Epithelial cell of prostate (primary cell): ENCODE measurements around the gene SUMO2.
"Not testable (repeated sequence)": the region's sequence is repeated elsewhere in the genome, so short reads cannot be mapped to it uniquely, and the experiment has no call there.

Source experiments
- DNase-seq: peaks from one replicate; pipeline ENCODE4 v3.0.0-alpha.2; 2011; ENCODE audit warnings: low read depth, low spot score
- H3K27ac ChIP-seq: fragments of 450-650 bp; 2 replicates; pipeline ENCODE4 v1.5.1; 2017; ENCODE audit warnings: mild to moderate bottlenecking

SUMO2 gene

DNA sequence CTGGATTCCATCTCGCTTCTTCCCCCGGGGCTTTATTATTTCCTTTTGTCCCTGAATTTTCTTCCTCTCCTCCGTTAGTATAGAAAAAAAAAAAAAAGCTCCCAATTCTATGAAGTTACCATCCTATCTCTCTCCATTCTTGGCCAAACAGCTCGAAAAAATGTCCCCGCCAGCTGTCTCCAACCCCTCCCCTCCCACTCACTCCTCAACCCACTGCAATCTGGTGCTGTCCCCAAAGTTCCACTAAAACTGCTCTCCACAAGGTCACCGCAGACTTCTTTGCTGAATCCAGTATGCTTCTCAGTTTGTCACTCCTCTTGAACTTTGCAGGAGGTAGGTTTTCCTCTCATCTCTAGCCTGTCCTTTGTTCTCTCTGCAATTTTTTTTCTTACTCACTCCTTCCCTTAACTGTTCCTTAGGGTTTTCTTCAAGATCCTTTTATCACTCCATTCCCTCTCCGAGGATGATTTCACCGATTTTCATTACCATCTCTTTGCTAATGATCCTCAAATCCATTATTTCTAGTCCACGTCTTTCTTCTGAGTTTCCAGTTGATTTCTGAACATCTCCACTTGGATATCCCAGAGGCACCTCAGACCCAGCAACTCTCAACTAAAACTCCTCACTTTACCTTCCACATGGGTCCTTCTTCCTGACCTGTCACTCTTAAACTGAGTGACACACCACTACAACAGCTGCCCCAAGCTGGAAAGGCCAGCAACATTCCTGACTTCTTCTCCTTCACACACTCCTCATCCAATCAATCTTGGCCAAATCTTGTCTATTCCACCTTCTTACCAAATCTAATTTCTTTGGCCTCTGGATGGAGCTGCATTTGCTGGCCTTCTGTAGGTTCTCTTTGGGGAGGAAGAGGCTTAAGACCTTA lies 1.5 kb upstream of the SUMO2 start:
- no peak overlapping the region for H3K27ac ChIP-seq

DNA sequence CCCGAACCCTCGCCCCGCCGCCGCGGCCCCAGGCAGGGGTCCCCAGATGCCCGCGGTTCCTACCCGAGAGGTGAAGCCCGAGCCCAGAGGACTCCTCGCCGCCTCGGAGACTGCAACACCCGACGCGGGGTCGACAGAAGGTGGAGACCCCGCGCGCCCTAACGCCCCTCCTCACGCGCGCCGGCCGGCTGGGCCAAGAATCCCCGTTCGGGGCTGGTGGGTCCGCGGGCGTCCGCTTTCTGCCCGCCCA lies 515 bp downstream of the SUMO2 start:
- peak overlapping the region; percentile 94 for H3K27ac ChIP-seq
- no peak for DNase-seq

More for the DNA sequence above, 1.5 kb upstream of the SUMO2 start:
- no peak for DNase-seq

DNA sequence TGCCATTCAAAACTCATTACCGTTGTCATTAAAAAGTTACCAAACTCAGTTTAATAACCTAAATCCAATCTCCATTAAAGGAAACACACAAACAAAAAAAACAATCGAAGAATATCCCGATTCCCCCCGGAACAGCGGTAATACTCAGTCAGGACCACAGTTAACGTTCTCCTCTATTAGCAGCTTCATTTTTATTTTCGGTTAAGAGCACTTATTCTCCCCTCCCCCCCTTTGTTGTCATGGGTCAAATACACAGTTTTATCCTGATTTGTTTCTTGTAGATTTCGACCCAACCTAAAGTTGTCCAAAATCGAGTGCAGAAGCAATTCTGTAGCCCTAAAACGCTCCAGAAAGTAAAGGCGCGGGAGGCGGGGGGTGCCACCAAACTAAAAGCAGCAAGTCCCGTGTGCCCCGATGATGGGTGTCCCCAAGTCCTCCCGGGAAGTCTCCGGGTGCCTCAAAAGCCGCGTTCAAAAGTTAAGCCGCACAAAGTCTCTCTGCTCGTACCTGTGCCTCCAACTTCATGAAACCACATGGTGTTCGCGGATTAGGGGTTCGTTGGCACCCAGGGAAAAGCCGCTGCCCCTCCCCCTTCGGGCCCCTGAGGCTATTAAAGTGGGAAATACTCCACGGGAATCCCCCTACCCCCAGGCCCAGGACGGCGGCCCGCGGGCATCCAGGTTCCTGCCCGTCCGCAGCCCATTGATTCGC lies 996 bp downstream of the SUMO2 start:
- H3K27ac ChIP-seq: peak overlapping the region; percentile 94
- DNase-seq: no peak

DNA sequence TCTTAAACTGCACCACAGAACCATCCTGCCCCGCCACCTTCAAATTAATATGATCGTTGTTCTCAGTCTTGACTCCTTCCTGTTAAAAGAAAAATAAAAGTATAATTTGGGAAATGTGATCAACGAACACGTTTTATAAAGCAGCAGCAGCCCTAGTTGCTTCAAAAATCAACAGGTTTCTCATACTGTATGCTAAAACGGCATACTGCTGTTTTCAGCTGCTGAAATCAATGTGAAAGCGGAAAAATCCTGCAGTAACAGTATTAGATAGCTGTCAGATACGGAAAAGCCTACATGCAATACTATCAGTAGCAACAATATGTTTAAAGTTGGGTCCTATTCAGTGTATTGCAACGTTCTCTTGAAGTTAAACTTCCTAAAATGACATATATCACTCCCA lies 1.6 kb downstream of the SUMO2 start:
- no peak overlapping the region for H3K27ac ChIP-seq
- DNase-seq: no peak

DNA sequence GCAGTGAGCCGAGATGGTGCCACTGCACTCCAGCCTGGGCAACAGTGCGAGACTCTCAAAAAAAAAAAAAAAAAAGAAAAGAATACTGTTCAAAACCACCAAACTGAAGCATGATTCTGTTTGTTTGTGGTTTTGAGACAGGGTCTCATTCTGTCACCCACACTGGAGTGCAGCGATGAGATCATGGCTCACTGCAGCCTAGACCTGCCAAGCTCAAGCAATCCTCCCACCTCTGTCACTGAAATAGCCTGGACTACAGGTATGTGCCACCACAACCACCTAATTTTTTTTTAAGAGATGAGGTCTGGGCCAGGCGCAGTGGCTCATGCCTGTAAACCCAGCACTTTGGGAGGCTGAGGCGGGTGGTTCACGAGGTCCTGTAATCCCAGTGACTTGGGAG lies 4.3 kb downstream of the SUMO2 start:
- DNase-seq: no peak
- no peak overlapping the region for H3K27ac ChIP-seq

DNA sequence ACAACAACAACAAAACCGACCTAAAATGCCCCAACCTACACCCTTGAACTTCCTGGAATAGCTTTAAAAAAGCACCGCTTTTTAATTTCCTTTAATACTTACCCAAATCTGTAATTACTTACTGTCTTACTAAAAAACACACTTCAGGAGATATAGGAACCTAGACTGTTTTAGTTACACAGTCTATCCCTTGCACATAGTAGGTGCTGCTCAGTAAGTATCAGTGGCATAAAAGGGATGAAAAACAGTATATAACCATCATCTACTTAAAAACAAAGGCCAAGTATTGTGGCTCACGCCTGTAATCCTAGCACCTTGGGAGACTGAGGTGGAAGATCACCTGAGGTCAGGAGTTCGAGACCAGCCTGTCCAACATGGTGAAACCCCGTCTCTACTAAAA lies 6.1 kb downstream of the SUMO2 start:
- no peak overlapping the region for H3K27ac ChIP-seq
- no peak for DNase-seq

DNA sequence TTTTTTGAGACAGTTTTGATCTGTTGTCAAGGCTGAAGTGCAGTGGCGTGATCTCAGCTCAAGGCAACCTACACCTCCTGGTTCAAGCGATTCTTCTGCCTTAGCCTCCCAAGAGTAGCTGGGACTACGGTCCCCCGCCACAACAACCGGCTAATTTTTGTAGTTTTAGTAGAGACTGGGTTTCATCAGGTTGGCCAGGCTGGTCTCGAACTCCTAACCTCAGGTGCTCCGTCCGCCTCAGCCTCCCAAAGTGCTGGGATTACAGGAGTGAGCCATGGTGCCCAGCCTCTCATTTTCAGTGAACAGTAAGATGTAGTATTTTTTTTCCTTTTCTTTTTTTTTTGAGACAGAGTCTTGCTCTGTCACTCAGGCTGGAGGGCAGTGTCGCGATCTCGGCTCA lies 7.8 kb downstream of the SUMO2 start:
- no peak for DNase-seq
- H3K27ac ChIP-seq: no peak overlapping the region

DNA sequence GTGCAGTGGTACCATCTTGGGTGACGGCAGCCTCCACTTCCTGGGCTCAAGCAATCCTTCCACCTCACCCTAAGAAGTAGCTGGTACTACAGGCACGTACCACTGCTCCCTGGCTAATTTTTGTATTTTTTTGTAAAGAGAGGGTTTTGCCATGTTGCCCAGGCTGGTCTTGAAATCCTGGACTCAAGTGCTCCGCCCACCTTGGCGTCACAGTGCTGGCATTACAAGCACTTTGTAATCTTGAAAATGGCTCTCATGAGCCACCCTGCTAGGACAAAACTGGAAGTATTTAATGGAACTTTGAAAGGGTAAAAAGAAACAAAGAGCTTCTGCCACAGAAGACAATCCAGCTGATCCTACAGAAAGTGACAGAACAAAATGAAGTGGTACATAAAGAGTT lies 9.2 kb downstream of the SUMO2 start:
- H3K27ac ChIP-seq: peak overlapping the region; percentile 2
- DNase-seq: no peak

DNA sequence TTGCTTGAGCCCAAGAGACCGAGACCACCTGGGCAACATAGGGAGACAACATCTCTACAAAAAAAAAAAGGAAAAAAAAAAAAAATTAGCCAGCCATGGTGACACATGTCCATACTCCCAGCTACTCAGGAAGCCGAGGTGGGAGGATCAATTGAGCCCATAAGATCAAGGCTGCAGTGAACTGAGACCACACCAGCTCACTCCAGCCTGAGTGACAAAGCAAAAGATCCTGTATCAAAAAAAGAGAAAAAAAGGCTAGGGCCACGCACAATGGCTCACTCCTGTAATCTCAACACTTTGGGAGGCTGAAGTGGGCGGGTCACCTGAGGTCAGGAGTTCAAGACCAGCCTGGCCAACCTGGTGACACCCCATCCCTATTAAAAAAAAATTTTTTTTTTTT lies 13.8 kb downstream of the SUMO2 start:
- no peak for DNase-seq
- H3K27ac ChIP-seq: no peak overlapping the region

DNA sequence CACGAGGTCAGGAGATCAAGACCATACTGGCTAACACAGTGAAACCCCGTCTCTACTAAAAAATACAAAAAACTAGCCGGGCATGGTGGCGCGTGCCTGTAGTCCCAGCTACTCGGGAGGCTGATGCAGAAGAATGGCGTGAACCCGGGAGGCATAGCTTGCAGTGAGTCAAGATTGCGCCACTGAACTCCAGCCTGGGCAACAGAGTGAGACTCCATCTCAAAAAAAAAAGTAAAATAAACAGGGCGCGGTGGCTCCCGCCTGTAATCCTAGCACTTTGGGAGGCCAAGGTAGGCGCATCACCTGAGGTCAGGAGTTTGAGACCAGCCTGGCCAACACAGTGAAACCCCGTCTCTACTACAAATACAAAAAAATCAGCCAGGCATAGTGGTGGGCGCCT lies 18.2 kb downstream of the SUMO2 start:
- not testable (repeated sequence) for DNase-seq

DNA sequence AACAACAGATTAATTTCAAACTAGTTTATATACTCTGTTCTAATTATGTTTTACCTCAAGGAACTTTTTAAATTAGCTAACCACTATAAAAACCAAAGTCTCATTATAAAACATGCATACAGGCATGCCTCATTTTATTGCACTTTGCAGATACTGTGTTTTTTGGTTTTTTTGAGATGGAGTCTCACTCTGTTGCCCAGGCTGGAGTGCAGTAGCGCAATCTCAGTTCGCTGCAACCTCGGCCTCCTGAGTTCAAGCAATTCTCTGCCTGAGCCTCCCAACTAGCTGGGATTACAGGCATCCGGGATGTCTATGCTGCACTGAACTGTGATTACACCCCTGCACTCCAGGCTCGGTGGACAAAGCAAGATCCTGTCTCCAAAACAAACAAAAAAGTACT lies 19.7 kb downstream of the SUMO2 start:
- no peak for DNase-seq
- no peak overlapping the region for H3K27ac ChIP-seq

More for the DNA sequence above, 18.2 kb downstream of the SUMO2 start:
- not testable (repeated sequence) for H3K27ac ChIP-seq

DNA sequence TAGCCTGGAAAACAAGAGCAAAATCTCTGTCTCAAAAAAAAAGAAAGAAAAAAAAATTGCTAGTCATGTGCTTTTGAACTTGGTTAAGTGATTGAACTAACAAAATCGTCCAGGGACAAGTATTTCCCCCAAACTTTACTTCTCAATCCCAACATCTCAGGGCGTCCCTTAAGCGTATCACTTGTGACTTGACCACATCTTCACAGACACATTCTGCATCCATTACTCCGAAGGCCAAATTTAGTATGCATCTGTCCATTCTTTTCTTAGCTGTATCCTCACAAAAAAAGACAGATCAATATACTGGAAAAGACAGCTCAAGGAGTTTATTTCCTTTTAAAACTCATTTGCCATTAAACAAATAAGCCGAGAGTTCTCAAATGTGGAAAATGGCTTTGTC lies 22.5 kb downstream of the SUMO2 start:
- H3K27ac ChIP-seq: peak overlapping the region; percentile 93
- DNase-seq: no peak

DNA sequence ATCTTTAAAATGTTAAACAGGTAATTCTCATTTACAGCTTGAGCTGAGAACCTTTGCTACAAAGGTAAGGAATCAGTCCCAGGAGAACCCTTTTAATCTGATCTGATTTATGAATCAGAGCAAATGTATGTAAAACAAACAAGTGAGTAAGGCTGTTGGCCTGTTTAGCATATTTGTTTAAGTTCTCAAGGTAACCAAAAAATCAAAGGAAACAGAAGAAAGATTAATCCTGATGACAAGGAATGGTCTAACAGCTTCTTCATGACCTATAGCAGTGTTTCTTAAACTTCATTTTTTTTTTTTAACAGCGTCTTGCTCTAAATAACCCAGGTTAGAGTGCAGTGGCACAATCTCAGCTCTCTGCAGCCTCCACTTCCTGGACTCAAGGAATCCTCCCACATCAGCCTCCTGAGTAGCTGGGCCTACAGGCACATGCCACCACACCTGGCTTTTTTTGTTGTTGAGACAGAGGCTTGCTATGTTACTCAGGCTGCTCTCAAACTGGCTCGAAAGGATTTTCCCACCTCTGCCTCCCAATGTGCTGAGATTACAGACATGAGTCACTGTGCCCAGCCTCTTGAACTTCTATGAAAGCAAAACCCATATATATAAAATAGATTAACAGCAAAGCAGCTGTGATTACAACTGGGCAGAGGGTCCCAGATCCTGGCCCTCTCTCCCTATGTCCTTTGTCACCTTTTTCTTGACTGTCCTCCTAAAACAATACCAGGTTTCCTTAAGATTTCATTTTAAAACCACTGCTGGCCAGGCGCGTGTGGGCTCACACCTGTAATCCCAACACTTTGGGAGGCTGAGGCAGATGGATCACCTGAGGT lies 23.3 kb downstream of the SUMO2 start:
- H3K27ac ChIP-seq: peak overlapping the region; percentile 93
- DNase-seq: peak; percentile 90

DNA sequence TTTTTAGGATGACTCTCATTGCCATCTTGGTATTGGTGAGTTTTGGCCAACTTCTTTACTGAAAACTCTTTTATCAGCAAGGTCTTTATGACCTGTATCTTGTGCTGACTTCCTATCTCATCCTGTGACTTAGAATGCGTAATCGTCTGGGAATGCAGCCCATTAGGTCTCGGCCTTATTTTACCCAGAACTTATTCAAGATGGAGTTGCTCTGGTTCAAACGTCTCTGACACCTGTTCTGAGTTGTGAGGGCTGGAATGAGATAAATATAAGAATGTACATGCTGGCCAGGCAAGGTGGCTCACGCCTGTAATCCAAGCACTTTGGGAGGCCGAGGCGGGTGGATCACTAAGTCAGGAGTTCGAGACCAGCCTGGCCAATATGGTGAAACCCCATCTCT lies 24.3 kb downstream of the SUMO2 start:
- H3K27ac ChIP-seq: peak overlapping the region; percentile 93
- DNase-seq: not testable (repeated sequence)

DNA sequence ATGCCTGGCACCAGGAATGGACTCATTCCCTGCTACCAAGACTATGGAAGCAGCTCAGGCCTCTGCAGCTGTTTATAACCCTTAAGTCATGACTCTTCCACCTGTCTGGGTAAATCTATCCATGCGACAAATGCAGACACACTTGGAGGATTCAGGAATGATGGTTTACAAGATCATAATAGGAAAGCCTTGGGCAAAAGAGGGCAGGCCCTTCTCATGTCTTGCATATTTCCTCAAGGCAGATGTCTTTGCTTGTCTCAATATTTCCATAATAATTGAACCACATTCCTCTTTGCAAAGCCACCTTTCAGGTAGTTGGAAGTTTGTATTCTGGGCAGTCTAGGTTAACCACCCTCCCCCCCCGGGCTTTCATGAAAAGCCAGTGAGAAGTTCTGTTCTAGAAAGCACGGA lies 27.6 kb downstream of the SUMO2 start:
- H3K27ac ChIP-seq: peak overlapping the region; percentile 63
- no peak for DNase-seq

DNA sequence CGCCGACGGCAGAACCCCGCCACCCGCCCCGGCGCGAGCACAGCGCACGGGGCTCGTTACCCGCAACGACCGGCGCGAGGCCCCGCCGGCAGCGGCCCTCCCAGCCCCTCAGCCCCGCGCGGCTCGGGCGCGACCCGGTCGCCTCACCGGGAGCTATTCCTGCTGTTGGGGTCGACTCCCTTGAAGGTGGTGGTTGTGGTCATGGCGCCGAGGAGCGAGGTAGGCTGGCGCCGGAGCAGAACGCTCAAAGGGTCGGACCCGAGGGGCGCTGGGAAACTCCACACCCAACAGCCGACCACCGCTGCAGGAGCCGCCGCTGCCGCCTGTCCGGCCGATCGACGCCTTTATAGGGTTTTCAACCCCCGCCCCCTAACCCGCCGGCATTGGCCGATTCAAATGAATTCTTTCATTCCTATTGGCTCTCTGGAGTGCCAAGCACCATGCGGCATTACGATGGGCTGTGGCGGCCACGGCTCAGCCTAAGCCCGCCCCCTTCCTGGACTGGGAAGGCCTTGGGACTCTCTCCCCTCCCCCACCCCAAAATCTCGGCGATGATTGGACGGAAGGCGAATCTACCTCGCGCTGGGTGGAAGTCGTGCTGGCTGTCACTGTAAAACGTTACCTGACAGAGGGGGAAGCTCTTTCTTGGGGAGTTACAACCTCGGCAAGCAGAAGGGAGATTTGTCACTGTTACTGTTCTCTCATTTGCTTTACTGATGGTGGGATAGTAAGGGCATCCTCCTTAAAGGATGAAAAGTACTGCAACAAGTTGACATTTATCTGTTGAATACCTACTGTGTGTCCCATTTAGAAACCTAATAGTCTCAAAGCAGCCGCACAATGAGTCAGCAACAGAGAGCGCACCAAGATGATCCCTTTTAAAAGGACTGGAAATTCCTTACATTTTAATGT lies 28.3 kb downstream of the SUMO2 start, which contains the start of gene JPT1:
JPT1 (minus strand) TSS at position 318 of the 912 bp plus-strand sequence; CDS start at position 203, 115 bp downstream.
- peak; percentile 96 for DNase-seq
- peak within 1 kb of the TSS; percentile 63 for H3K27ac ChIP-seq

DNA sequence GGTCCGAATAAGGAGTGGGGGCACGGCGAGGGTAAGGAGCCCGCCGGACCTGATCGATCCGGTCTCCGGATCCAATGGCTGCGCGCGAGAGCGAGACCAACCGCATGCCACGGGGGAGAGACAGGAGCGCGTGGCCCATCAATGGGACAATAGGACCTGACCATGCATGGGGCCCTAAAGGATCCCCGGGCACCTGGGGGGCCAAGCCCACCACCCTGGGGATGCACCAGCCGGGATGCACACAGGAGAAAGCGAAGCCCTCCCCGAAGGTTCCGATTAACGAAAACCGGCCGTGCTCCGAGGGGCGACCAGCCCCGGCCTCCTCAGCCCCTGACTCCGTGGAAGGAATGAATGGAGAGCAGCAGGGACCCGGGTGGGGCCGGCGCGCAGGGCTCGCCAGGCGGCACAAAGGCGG lies 29.0 kb downstream of the SUMO2 start:
- DNase-seq: no peak
- H3K27ac ChIP-seq: peak overlapping the region; percentile 63

DNA sequence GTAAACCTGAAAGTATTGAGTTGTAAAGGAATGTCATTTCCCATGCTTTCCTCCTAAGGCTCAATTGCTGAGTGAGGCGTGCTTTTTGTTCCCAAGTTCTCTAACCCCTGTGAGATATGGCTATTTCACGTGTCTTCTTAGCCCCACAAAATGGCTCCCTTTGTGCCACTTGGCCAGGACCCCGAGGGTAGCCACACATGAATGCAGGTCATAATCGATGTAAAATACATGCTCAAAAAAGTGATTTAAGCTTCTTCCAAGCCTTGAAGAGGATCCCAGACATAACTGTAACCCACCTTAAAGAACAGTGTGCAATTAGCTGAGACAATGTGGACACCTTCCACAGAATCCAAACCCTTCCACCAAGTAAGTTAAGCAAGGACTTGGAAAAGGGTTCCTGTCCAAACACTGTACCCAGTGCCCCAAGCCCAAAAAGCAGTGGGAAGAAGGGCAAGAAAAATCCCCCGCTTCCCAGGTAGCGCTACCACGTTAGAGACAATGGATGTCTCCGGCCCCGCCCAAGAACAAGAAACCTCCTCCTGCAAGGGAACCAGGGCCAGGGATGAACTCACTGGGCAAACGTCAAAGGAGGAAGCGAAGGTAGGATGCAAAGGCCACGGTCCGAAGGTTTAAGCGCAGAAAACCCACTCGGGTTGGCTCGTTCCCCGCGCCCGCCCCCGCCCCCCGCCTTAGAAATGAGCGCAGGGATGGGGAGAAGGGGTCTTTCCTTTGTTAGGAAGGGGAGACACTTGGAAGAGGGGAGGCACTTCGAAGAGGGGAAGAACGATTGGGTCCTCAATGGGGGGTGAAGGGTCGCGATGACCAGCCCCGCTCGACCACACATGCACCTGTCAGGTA lies 29.6 kb downstream of the SUMO2 start:
- H3K27ac ChIP-seq: peak overlapping the region; percentile 63
- DNase-seq: no peak

DNA sequence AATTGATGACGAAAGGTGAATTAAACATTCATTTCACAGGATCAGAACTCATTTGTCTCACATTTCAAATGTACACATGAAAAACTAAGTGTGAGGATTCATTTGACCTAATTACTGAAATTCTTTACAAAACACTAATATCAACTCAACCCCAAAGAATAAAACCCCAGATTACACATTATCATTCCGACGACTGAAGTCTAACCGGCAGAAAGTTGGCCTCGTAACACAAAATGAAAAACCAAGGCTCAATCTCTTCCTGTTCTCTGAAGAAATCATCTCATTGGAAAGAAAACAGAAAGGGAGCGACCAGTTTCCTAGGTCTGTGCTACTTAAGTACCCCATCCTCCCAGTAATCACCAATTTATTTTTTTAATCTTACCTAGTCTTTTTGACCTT lies 30.2 kb downstream of the SUMO2 start:
- peak overlapping the region; percentile 63 for H3K27ac ChIP-seq
- DNase-seq: no peak
